Activated CD8-positive, alpha-beta memory T cell treated with anti-CD3 and anti-CD28 coated beads for 48 hours (primary cell): ENCODE results near the gene CD4.

Experiments used
- DNase-seq, 3 experiments: peaks; one replicate each; pipeline ENCODE4 v3.0.0-alpha.2; 2020; ENCODE audit warnings: low read depth in 2 of 3, low spot score in 2 of 3

Gene CD4

DNA sequence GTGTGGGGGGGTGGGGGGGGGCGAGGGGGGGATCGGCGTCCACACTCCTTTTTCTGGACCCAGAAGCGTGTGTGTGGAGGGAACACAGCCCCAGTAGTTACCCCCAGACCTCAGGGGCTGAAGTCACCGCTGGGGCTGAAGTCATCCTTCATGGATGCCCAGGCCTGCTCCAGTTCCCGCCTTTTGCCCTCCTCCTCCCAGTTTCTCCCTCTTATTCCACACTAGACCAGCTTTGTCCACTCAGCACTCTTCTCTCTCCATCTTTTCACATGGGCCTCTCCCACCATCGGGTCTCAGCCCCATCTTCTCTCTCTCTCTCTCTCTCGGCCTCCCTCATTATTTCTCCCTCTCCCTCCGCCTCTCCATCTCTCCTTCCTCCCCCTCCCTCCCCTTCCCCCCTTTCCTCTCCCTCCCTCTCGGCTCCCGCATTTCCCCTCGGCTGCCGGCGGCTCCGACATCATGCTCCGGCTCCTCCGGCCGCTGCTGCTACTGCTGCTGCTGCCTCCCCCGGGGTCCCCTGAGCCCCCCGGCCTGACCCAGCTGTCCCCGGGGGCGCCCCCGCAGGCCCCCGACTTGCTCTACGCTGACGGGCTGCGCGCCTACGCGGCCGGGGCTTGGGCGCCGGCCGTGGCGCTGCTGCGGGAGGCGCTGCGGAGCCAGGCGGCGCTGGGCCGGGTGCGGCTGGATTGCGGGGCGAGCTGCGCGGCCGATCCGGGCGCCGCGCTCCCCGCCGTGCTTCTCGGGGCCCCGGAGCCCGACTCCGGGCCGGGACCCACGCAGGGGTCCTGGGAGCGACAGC is 38.9 kb downstream of the CD4 start, which contains the start of gene P3H3:
Gene P3H3 (plus strand): TSS at position 426 of the 799 bp plus-strand sequence. CDS start 34 bp downstream, at position 460.
- no peak for DNase-seq

DNA sequence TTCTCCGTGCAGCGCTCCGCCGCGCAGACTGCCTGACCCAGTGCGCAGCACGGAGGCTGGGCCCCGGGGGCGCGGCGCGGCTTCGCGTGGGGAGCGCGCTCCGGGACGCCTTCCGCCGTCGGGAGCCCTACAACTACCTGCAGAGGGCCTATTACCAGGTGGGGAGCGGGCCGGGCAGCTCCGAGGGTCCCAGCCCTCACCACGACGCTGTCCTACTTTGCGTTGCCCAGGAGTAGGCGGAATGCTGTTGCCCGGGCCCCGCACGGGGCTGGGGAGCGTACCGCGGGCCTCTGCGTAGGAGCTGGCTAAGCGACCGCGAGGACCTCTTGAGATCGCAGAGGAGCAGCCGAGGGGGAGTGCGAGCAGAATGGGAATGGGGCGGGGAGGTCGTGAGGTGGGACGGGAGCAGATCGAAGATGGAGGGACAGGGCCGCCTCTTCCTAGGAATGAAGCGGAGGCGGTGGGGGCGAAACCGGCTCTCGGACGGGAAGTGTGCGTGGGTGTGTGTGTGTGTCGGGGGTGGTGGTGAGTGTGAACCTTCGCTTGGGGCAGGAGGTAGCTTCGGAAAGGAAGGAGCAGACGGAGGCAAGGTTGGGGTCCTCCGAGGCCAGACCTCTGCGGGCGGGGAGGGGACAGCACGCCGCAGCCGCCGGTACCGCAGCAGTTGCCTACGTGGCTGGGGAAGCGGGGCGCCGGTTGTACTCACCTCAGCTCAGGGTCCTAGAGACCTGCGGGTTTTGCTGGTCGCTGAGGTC is 39.6 kb downstream of the CD4 start:
- DNase-seq = no peak

DNA sequence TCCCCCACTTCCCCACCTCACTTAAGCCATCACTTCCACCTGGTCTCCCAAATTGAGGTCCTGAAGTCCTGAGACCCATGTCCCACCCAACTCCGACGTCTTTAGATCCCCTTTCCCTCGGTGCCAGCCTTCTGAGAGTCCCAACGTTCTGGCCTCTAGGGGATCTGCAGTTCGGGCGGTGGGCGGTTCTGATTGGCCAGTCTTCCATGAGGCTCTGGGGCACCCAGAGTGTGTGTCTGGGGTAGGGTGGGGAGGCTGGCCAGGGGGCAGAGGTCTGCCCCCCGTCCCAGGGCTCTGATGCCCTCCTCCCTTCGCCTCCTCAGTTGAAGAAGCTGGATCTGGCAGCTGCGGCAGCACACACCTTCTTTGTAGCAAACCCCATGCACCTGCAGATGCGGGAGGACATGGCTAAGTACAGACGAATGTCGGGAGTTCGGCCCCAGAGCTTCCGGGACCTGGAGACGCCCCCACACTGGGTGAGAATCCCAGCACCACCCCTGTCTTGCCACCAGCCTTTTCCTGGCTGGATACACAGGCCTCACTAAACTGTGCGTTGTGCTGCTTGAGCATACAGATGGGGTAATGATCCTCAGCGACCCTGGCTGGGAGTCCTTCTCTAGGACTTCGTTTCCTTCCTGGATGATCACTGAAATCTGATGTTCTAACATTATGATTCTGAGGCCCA is 40.4 kb downstream of the CD4 start:
- DNase-seq = no peak

DNA sequence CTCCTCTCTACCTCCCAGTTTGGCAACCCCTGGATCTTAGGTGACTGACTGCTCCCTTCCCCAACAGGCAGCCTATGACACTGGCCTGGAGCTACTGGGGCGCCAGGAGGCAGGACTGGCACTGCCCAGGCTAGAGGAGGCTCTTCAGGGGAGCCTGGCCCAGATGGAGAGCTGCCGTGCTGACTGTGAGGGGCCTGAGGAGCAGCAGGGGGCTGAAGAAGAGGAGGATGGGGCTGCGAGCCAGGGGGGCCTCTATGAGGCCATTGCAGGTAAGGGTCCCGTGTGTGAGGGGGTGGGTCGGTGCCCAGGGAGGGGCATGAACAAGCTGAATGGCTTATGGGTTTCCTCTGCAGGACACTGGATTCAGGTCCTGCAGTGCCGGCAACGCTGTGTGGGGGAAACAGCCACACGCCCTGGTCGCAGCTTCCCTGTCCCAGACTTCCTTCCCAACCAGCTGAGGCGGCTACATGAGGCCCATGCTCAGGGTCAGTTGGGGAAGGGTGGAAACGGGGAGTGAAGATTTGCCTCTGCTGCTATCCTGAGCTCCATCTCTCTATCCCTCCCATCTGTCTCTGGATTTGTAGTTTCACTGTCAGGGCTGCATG is 41.1 kb downstream of the CD4 start:
- no peak for DNase-seq

DNA sequence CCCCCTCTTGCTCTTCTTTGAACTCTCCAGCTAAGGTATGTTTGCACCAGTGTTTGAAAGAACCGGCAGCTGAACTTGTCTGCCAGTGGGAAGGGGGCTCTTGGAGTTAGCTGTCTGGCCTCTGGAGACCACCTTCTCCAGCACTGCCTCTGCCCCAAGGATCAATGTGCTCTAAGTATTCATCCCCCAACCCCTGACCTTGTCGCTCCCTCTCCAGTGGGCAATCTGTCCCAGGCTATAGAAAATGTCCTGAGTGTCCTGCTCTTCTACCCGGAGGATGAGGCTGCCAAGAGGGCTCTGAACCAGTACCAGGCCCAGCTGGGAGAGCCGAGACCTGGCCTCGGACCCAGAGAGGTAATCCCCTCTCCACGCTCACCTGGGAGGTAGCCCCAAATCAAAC is 41.7 kb downstream of the CD4 start:
- DNase-seq = no peak

DNA sequence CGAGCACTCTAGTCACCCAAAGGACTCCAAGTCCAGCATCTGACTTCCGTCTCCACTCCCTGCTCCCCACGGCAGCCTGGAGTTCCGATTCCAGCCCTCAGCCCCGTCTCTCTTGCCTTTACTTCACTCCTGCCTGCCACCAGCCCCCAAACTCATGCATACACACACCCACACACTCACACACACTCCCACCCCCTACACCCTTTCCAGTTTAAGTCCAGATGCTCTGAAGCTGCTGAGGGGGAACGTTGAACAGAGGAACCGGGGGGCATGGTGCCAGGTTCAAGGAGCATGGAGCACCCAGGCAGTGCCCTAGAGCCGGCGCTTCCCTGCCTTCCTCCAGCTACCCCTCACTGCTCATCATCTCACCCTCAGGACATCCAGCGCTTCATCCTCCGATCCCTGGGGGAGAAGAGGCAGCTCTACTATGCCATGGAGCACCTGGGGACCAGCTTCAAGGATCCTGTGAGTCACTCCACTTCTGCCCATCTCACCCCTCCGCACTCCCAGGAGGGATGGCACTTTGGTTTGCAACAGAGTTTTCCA is 42.2 kb downstream of the CD4 start:
- DNase-seq = no peak

DNA sequence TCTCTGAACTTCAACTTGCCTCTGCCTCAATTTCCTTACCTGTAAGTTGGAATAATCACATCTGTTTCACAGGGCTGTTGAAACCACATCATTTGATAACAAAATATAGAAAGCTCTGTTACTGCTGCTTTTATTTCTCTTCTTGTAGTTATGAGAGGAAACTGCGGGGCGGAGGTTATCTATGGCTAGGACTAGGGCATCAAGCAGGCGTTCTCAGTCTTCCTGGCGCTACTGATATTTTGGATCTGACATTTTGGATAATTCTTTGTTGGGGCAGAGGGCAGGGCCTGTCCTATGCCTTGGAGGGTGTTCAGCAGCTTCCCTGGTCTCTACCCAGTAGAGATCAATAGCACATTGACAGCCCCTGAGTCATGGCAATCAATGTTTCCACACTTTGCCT is 42.8 kb downstream of the CD4 start:
- no peak for DNase-seq

DNA sequence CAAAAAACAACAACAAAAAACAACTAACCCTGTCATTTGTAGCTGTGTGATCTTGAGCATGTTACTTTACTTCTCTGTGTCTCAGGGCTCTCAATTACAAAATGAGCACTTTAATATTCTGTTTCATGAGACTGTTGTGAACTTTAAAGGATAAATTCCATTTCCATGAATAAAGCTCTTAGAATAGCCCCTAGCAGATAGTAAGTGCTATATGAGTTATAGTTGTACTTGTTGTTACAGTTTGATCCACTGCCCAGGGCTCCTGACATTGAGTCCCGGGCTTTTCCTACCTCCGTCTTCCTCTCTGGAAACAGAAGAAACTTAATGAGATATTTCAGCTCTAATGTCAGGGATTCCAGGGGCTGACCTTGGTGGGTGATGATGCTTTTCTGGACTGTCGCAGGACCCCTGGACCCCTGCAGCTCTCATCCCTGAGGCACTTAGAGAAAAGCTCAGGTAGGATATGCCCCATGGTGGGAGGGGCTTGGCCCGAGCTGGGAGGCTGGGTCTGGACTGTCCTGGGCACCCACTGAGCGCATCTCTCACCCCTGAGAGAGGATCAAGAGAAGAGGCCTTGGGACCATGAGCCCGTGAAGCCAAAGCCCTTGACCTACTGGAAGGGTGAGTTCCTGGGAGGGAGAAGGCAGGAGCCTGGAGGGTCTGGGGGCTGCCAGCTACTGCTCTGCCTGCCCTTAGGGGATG is 44.0 kb downstream of the CD4 start:
- DNase-seq = no peak

DNA sequence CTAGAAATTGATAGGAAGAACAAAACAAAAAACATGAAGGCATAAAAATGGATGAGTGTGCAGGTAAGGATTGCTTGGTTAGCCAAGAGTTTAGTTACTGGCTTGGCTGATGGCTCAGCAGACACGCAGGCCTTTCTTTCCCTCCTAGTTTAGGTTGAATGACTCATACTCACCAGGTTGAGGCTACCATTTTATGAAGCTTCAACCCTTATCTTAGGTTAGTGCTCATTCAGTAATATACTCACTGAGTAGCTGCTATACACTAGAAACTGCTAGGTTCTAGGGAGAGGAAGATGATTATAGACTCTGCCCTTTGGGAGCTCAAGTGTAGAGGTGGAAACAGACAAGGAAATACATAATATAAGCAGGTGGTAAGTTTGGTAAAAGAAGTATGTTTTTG is 44.9 kb downstream of the CD4 start:
- DNase-seq = no peak

DNA sequence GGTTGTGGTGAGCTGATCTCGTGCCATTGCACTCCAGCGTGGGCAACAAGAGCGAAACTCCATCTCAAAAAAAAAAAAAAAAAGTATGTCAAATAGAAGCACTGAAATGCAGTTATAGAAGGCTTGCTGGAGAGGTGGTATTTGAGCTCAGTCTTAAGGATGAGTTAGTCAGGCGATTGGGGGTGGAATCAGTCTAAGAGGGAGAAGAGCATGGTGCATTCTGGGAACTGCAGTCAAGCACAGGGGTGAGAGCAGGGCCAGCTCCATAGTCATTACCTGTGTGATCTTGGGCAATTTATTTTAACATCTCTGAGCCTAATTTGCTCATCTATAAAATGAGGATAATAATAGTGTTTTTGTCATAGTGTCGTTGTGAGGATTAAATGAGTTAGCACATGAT is 45.5 kb downstream of the CD4 start:
- DNase-seq = no peak

DNA sequence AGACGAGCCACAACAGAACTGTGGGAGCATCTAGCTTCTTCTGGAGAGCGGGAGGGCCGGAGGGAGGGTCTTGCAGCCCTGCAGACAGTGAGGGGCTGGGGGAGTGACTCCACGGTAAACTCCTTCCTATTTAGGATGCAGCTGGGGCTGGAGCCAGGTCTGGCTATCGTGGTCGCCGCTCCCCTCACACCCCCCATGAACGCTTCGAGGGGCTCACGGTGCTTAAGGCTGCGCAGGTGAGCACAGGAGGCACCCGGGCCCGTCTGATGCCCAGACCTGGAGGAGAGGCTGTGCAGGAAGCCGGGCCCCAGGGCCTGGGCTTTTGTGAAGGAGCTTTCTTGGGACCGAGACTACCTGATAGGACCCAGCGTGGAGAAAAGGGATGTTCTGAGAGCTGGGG is 47.5 kb downstream of the CD4 start:
- no peak for DNase-seq

DNA sequence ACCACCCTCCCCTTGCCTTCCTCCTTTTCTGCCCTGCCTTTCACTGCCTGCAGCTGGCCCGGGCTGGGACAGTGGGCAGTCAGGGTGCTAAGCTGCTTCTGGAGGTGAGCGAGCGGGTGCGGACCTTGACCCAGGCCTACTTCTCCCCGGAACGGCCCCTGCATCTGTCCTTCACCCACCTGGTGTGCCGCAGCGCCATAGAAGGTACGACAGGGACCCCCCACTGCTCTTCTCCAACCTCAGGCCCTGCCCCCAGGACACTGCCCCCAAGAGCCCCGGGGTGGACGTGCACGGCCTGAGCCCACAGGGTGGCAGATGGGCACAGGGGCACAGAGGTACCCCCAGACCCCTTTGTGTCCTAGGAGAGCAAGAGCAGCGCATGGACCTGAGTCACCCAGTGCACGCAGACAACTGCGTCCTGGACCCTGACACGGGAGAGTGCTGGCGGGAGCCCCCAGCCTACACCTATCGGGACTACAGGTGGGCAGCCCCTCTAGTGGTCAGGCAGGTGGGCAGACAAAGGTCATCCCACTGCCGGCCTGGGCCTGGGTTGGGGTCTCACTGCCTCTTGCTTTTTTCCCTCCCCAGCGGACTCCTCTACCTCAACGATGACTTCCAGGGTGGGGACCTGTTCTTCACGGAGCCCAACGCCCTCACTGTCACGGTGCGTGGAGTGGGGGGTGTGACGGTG is 48.2 kb downstream of the CD4 start:
- DNase-seq = no peak

DNA sequence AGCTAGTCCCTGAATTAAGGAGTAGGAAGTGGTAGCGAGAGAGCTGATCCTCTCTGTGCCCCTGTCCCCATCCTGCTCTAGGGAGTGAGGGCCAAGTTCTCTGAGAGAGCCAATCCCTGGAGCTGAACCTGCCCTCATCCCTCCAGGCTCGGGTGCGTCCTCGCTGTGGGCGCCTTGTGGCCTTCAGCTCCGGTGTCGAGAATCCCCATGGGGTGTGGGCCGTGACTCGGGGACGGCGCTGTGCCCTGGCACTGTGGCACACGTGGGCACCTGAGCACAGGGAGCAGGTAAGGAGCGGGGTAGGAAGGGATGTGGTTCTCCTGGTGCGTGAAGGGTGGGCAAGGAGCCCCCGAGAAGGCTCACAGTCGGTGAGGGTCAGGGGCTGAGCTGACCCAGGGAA is 49.5 kb downstream of the CD4 start:
- no peak for DNase-seq

DNA sequence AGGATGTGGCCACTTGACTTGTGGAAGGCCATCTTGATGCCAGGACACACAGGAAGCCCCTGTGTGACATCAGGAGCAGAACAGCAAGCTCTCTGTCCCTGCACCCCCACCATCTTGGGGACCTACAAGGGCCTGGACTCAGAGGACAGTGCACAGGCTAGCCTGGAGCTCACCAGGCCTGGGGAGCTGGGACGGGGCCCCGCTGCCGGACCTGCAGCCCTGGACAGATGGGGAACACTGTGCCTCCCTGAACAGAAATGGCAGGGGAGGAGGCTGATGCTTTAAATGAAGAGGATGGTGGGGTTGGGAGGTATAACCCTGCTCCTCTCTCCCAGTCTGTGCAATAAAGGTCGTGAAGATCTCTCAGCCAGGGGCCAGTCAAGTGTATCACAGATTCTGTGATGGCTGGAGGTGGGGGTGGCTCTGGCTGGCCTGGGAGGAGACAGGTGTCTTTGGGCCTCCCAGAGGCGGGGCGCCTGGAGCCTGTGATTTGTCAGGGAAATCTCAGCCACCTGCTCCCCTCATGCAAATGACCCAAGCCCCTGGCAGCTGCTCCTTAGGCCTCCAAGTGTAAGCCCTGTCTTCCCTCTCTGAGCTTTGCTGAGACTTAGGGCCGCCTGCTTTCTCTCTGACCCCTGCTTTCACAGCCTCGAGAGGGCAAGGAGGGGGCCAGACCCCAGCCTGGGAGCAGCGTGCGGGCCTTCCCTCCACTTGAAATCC is 50.3 kb downstream of the CD4 start:
- DNase-seq = no peak

DNA sequence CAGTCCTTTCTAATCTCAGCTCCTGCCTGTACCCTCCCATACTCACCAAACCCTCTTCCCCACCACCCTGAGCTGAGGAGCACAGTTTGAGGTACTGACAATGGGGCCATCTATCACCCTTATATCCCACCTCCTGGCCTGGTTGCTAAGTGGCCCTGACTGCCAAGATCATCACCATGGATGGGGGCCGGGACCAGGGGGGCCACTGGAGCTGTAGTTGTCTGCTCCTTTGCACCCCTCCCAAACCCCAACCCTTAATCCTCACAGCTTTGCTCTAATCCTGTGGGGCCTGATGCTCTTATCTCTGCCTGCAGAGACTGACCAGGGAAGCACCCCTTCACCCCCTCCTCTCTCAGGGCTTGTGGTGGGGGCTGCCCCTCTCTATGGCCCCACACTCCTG is 51.0 kb downstream of the CD4 start:
- DNase-seq = no peak

DNA sequence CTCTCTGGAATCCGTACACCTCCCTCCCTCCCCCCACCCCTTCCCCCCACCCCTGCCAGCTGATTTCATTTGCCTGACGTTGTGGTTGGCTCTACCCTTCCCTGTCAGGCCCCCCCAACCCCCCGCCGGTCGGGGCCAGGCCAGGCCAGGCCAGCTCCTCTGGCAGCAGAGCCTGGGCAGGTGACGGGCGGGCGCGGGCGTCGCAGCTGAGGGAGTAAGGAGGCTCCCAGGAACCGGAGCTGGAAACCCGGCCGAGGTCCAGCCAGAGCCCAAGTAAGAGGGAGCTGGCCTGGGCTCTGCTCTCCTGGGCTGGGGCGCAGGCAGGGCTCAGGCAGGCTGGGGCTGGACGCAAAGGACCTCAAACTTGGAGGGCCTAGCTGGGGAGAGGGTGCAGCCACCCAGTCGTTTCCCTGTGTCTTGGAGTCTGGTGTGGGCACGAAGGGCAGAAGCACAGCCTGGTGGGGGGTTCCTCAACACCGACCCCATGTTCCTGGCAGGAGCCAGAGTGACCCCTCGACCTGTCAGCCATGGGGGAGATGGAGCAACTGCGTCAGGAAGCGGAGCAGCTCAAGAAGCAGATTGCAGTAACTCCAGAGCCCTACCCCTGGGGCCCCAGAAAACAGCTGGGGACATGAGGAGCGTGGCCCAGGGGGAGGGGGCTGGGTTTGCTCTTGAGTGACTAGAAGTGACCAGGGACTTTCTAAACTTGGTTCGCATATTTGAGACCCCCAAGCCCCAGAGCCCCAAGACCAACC is 51.6 kb downstream of the CD4 start, which contains the start of gene GNB3:
Gene GNB3 (plus strand): TSS at position 165 of the 755 bp plus-strand sequence. CDS start 363 bp downstream, at position 528.
- DNase-seq = no peak

DNA sequence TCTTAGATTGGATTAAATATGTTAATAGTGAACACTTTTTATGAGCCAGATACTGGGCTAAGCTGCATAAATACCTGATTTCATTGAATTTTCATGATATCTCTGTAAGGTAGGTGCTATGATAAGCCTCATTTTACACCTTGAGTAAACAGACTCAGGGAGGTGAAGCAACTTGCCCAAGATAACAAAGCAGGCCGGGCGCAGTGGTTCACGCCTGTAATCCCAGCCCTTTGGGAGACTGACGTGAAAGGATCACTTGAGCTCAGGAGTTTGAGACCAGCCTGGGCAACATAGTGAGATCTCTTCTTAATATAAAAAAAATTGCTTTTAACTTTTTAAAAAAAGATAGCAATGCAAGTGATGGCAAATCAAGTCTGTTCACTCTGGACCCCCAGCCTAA is 52.7 kb downstream of the CD4 start:
- no peak for DNase-seq

DNA sequence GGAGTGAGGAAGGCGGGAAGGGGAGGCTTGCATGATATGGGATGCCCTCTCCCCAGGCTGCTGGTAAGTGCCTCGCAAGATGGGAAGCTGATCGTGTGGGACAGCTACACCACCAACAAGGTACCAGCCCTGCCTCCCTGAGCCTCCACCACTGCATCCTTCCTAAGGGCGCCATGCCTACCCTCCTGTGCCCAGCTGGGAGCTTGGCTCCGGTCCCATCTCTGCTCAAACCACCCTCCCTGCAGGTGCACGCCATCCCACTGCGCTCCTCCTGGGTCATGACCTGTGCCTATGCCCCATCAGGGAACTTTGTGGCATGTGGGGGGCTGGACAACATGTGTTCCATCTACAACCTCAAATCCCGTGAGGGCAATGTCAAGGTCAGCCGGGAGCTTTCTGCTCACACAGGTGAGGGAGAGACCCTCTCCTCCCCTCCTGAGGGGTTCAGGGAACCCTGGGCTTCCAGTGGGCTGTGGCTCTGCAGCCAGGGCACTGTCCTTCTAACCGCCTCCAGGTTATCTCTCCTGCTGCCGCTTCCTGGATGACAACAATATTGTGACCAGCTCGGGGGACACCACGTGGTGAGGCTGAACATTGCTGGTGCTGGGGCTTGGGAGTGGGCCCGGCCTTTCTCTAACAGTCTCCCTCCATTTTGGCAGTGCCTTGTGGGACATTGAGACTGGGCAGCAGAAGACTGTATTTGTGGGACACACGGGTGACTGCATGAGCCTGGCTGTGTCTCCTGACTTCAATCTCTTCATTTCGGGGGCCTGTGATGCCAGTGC is 54.0 kb downstream of the CD4 start:
- no peak for DNase-seq
